ENCODE measurements around the gene CAMTA1. TPM values are rescaled to one million over a fixed set of nuclear protein-coding genes. Genes with fewer than 3 reads are reported as not detected.

CAMTA1 gene
- total RNA-seq, 1 experiment from 2014 or later = 82.2 TPM

DNA sequence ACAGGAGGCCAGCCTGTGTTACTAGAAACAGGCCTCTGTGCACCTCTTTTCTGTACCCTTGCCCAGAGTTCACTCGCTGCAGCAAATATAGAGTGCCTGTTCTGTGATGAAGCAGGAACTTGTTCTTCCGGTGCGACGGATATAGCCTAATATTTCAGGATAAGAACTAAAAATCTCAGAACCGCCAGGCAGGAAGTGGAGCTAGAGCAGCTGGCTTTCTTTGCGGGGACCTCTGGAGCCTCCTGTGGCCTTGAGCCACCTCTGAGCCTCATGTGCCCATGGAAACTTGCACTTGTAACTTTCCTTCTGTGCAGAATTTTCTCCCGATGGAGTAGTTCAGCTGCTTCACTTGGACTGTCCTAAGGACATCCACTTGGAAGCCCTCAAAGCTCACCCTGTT lies 941.4 kb downstream of the CAMTA1 start:
- no peaks in the 10 kb centered on the region for H3K9me3 ChIP-seq (ENCODE audit: control insufficient read depth, insufficient read depth, low read depth, low read length)
- in situ Hi-C loops (cut with HindIII; ENCODE audit: low pct_unique_long_range_greater_than_20kb, low sequenced_read_pairs) = no loop called here
- CTCF ChIA-PET = interaction anchor here (0.6 kb wide), 1 partner anchor 57 kb away, joined by 3 read pairs; no protein-coding TSS in a partner anchor
- POLR2A ChIA-PET = interaction anchor here (0.5 to 0.6 kb wide), 3 partner anchors 38 to 1252 kb away, joined by 3 to 13 read pairs (median 4); no protein-coding TSS in a partner anchor
- DNase-seq (ENCODE audit: low read depth, low spot score) (no peak), ATAC-seq (no peak)
- TF ChIP-seq, protein P1, sequence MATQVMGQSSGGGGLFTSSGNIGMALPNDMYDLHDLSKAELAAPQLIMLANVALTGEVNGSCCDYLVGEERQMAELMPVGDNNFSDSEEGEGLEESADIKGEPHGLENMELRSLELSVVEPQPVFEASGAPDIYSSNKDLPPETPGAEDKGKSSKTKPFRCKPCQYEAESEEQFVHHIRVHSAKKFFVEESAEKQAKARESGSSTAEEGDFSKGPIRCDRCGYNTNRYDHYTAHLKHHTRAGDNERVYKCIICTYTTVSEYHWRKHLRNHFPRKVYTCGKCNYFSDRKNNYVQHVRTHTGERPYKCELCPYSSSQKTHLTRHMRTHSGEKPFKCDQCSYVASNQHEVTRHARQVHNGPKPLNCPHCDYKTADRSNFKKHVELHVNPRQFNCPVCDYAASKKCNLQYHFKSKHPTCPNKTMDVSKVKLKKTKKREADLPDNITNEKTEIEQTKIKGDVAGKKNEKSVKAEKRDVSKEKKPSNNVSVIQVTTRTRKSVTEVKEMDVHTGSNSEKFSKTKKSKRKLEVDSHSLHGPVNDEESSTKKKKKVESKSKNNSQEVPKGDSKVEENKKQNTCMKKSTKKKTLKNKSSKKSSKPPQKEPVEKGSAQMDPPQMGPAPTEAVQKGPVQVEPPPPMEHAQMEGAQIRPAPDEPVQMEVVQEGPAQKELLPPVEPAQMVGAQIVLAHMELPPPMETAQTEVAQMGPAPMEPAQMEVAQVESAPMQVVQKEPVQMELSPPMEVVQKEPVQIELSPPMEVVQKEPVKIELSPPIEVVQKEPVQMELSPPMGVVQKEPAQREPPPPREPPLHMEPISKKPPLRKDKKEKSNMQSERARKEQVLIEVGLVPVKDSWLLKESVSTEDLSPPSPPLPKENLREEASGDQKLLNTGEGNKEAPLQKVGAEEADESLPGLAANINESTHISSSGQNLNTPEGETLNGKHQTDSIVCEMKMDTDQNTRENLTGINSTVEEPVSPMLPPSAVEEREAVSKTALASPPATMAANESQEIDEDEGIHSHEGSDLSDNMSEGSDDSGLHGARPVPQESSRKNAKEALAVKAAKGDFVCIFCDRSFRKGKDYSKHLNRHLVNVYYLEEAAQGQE (IDR thresholded peaks at IDR 0.05; ENCODE audit: insufficient read depth in 1 of 2, low read depth in 2 of 2, low read length in 1 of 2) = no peak
- no peak for TF ChIP-seq SIN3A (IDR thresholded peaks at IDR 0.05; ENCODE audit: borderline replicate concordance, insufficient read depth, low read depth, low read length)
- no peak for TF ChIP-seq TCF7L2 (IDR thresholded peaks at IDR 0.05; ENCODE audit: low read depth, low read length)
- TF ChIP-seq, protein P2, sequence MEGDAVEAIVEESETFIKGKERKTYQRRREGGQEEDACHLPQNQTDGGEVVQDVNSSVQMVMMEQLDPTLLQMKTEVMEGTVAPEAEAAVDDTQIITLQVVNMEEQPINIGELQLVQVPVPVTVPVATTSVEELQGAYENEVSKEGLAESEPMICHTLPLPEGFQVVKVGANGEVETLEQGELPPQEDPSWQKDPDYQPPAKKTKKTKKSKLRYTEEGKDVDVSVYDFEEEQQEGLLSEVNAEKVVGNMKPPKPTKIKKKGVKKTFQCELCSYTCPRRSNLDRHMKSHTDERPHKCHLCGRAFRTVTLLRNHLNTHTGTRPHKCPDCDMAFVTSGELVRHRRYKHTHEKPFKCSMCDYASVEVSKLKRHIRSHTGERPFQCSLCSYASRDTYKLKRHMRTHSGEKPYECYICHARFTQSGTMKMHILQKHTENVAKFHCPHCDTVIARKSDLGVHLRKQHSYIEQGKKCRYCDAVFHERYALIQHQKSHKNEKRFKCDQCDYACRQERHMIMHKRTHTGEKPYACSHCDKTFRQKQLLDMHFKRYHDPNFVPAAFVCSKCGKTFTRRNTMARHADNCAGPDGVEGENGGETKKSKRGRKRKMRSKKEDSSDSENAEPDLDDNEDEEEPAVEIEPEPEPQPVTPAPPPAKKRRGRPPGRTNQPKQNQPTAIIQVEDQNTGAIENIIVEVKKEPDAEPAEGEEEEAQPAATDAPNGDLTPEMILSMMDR (IDR thresholded peaks at IDR 0.05) = no peak
- TF ChIP-seq POLR2AphosphoS5 (IDR thresholded peaks at IDR 0.05; ENCODE audit: low read depth, low read length) = no peak
- no TSS peak for BruUV-seq (replicated peaks)
- no peaks in the 10 kb centered on the region for H3K27me3 ChIP-seq (ENCODE audit: control insufficient read depth, insufficient read depth, low read length)
- no peak overlapping the region for H3K4me3 ChIP-seq (ENCODE audit: low read depth in 2 of 2, low read length in 2 of 2)
- intact Hi-C loops (cut with micrococcal nuclease; ENCODE audit: unreplicated experiment) = no loop called here
- no peak overlapping the region for H3K27ac ChIP-seq (ENCODE audit: low read length)
- H3K4me1 ChIP-seq (ENCODE audit: control insufficient read depth, insufficient read depth, low read length) = no peaks in the 10 kb centered on the region
- H3K36me3 ChIP-seq (ENCODE audit: control insufficient read depth, insufficient read depth, low read length) = no peaks in the 10 kb centered on the region

DNA sequence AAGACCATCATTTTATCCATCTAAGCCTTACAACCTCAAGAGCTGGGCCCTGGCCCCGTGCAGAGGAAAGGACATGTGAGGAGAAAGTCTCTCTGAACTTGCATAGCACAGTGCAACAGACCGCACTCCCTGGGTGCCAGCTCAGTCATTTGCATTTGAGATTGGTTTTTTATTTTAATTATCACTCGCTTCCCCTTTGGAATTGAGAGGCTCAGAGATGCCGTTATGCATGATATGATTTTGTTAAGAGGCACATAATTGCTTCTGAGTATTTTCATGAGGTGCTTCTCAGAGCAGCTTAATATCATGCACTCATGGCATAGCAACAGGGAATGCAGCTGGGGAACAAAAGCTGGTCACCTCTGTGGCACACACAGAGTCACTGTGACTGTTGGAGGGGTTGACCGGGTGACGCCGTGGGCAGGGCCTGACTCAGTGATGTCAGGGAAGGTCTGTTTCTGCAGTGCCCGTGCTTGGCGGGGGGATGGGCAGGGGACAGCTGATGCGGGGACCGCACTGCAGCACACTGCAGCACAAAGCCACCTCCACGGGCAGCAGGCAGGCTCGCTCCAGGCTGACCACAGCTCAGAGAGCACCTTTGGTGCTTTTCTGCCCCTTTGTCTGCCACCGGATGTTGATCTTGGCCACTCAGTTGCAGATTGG lies 942.7 kb downstream of the CAMTA1 start:
- Histone ChIP-seq H3K27me3 (ENCODE audit: control insufficient read depth, insufficient read depth, low read length) (no peaks in the 10 kb centered on the region), H3K36me3 (ENCODE audit: control insufficient read depth, insufficient read depth, low read length) (no peaks in the 10 kb centered on the region), H3K27ac (ENCODE audit: low read length) (no peak overlapping the region), H3K4me3 (ENCODE audit: low read depth in 2 of 2, low read length in 2 of 2) (no peak overlapping the region), H3K9me3 (ENCODE audit: control insufficient read depth, insufficient read depth, low read depth, low read length) (no peaks in the 10 kb centered on the region), H3K4me1 (ENCODE audit: control insufficient read depth, insufficient read depth, low read length) (no peaks in the 10 kb centered on the region)
- BruUV-seq (replicated peaks) = no TSS peak
- TF ChIP-seq POLR2AphosphoS5 (IDR thresholded peaks at IDR 0.05; ENCODE audit: low read depth, low read length) (no peak), TCF7L2 (IDR thresholded peaks at IDR 0.05; ENCODE audit: low read depth, low read length) (no peak), SIN3A (IDR thresholded peaks at IDR 0.05; ENCODE audit: borderline replicate concordance, insufficient read depth, low read depth, low read length) (no peak)
- TF ChIP-seq, protein P2 (IDR thresholded peaks at IDR 0.05) = no peak
- in situ Hi-C loops (cut with HindIII; ENCODE audit: low pct_unique_long_range_greater_than_20kb, low sequenced_read_pairs) = no loop called here
- POLR2A ChIA-PET = no interaction called here
- CTCF ChIA-PET = interaction anchor here (0.5 kb wide), 1 partner anchor 1188 kb away, joined by 6 read pairs; no protein-coding TSS in a partner anchor
- intact Hi-C loops (cut with micrococcal nuclease; ENCODE audit: unreplicated experiment) = no loop called here
- DNase-seq (ENCODE audit: low read depth, low spot score) (no peak), ATAC-seq (no peak)
